Hepatocyte (in vitro differentiated cells): Measurements from ENCODE around the gene TRRAP.

Experiments used
- EZH2 ChIP-seq: fragments of 200-600 bp; sonication (generic); IDR thresholded peaks from 2 replicates; pipeline ENCODE4 v1.6.1; 2016; ENCODE audit warnings: antibody characterized with exemption, mild to moderate bottlenecking, borderline replicate concordance
- TF ChIP-seq, protein P1 (sequence below): fragments of 200-600 bp; sonication (generic); IDR thresholded peaks from 2 replicates; pipeline ENCODE4 v1.5.1; 2016; ENCODE audit warnings: antibody characterized with exemption, mild to moderate bottlenecking; ENCODE audit not compliant: poor library complexity

DNA sequence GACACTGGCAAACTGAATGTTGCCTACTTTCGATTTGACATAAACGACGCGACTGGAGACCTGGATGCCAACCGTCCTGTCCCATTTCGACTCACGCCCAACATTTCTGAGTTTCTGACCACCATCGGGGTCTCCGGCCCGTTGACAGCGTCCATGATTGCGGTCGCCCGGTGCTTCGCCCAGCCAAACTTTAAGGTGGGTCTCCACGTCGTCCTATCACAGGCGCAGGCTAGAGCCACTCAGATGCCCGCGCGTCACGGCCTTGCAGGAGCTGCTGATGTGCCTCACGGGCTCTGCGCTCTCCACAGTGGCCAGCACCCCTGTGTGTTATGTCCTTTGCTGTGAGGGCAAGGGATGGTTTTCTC lies 133.0 kb downstream of the TRRAP start:
- TF ChIP-seq, protein P1, sequence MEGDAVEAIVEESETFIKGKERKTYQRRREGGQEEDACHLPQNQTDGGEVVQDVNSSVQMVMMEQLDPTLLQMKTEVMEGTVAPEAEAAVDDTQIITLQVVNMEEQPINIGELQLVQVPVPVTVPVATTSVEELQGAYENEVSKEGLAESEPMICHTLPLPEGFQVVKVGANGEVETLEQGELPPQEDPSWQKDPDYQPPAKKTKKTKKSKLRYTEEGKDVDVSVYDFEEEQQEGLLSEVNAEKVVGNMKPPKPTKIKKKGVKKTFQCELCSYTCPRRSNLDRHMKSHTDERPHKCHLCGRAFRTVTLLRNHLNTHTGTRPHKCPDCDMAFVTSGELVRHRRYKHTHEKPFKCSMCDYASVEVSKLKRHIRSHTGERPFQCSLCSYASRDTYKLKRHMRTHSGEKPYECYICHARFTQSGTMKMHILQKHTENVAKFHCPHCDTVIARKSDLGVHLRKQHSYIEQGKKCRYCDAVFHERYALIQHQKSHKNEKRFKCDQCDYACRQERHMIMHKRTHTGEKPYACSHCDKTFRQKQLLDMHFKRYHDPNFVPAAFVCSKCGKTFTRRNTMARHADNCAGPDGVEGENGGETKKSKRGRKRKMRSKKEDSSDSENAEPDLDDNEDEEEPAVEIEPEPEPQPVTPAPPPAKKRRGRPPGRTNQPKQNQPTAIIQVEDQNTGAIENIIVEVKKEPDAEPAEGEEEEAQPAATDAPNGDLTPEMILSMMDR: no peak
- TF ChIP-seq EZH2: no peak
